GM21529 (cell line): ENCODE measurements around the gene TMEM81.
A peak's percentile ranks its signal among the peaks of the same experiment; 100 is the strongest.

Source experiments
- ATAC-seq: cut with Tn5 transposase; IDR thresholded peaks from one replicate; pipeline ENCODE4 v1.9.1; 2021; ENCODE audit not compliant: unreplicated experiment

Gene TMEM81

GRCh38 chr1:205084360-205084759 is at the start of gene TMEM81:
Gene TMEM81 (minus strand): TSS chr1:205084460. CDS start chr1:205084320, 140 bp downstream.
- no peak for ATAC-seq

- ATAC-seq, result no peak
Measured at GRCh38 chr1:205133287-205133686, 49.0 kb upstream of the TMEM81 start.

- no peak for ATAC-seq
Measured at GRCh38 chr1:205129447-205130029, 45.3 kb upstream of the TMEM81 start.

- ATAC-seq, result no peak
Measured at GRCh38 chr1:205128050-205128449, 43.8 kb upstream of the TMEM81 start.

- ATAC-seq, result no peak
Measured at GRCh38 chr1:205127646-205128045, 43.4 kb upstream of the TMEM81 start.

- ATAC-seq, result no peak
Measured at GRCh38 chr1:205124726-205125125, 40.5 kb upstream of the TMEM81 start.

- peak; percentile 9 for ATAC-seq
Measured at GRCh38 chr1:205122489-205122882, 38.2 kb upstream of the TMEM81 start.

- peak; percentile 95 for ATAC-seq
Measured at GRCh38 chr1:205121660-205122488, 37.6 kb upstream of the TMEM81 start, which contains the start of gene RBBP5. Gene RBBP5 (minus strand): TSS chr1:205121978. CDS start chr1:205121873, 105 bp downstream.

GRCh38 chr1:205118752-205119151 is 34.5 kb upstream of the TMEM81 start:
- ATAC-seq, result no peak

- no peak for ATAC-seq
Measured at GRCh38 chr1:205111354-205111753, 27.1 kb upstream of the TMEM81 start.

- no peak for ATAC-seq
Measured at GRCh38 chr1:205109711-205110110, 25.5 kb upstream of the TMEM81 start.

GRCh38 chr1:205109269-205109668 is 25.0 kb upstream of the TMEM81 start:
- ATAC-seq, result no peak

GRCh38 chr1:205108464-205108863 is 24.2 kb upstream of the TMEM81 start:
- ATAC-seq, result no peak

- ATAC-seq, result no peak
Measured at GRCh38 chr1:205107327-205107726, 23.1 kb upstream of the TMEM81 start.

GRCh38 chr1:205102404-205102803 is 18.1 kb upstream of the TMEM81 start:
- no peak for ATAC-seq

GRCh38 chr1:205098242-205098641 is 14.0 kb upstream of the TMEM81 start:
- ATAC-seq, result no peak

GRCh38 chr1:205095422-205095821 is 11.2 kb upstream of the TMEM81 start:
- no peak for ATAC-seq

- no peak for ATAC-seq
Measured at GRCh38 chr1:205091043-205091740, 6.9 kb upstream of the TMEM81 start.

GRCh38 chr1:205088341-205088740 is 4.1 kb upstream of the TMEM81 start:
- ATAC-seq, result no peak

- ATAC-seq, result no peak
Measured at GRCh38 chr1:205082431-205082830, 1.8 kb downstream of the TMEM81 start.

GRCh38 chr1:205077934-205078311 is 6.3 kb downstream of the TMEM81 start:
- no peak for ATAC-seq
